NCI-H1417 treated with DMSO at 0.1 percent for 48 hours (cell line): ENCODE measurements around the gene CAMTA1.

Source experiments
- DNase-seq: peaks from one replicate; lab custom pipeline; 2025; lab: John Stamatoyannopoulos, UW

CAMTA1 gene

DNA sequence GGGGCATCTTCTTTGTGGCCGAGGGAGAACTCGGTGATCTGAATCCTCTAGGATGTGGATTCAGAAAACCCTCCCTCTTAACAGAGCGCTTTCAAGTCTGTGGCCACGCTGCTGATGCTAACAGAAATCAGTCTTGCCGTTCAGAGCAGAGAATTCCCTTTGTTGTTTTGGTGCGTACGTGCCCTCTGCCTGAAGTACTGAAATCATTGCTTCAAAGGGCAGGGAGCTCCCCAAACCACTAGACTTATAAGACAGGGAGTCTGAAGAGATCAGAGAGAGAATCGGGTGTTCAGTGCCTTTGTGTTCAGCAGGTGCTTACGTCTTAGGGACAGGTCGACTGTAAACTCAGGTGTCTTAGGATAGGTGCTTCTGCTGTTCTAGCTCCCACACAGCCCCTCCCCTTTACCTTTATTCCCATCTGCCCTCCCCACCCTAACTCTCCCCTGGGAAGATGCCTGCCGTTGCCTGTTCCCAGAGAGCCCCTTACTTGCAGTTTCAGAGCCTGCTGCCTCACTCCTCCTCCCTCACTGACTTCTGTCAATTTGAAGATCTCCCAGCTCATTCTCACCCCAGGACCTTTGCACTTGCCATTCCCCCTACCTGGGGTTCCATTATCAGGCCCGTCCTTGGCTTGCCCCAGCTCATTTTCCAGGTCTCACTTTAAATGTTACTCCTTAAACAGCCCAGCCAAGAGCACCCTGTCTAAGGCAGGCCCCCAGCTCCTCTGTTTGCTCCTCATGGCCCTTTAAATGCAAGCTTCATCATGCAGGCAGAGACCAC, 143.0 kb downstream of the CAMTA1 start:
- no peak for DNase-seq

DNA sequence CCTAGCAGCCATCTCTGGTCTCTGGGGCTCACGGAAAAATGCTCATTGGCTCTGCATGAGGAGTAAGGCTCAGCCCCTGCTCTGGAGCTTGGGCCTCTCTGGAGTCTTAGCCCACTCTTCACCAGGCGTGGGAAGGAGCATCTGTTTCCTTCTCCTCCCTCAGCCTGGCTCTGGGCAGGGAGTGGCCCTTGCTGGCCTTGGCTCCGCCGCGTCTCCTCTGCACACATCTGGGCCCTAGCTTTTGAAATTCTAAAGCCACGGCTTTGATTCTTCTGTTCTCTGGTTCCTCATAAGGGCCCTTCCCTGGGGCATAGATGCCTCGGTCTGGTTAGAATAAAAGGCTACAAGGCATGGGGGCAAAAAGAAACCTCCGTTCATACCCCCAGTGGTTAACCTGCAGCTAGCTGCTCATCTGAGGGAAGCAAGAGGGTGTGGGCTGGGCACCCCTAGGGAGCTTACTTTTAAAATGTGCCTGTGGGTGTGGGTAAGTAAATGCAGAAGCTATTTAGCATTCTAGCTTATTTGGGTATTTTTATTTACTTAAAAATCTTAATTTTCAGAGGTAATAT, 145.6 kb downstream of the CAMTA1 start:
- no peak for DNase-seq

DNA sequence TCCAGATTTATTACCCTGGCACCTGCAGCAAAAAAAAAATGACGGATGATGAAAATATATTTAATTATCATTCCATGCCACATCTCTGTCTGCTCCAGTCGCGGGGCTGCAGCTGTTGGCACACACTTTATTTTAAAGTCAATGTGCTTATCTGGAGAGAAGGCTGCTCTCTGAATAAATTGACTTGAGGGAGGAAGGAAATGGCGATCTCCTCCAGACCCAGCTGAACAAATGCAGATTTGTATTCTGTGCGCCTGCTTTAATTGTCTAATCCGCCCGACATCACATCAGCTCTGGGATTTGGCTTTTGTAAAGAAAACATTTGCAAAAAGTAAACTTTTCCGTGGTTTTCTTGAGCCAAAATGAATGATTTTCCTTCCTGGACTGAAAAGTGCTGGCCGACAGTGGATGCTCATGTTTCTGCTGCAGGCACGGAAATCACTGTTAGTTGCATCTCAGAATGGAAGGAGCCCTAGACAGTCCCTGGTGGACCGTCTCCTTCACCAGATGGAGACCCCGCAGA, 150.2 kb downstream of the CAMTA1 start:
- DNase-seq, result peak; percentile 45

DNA sequence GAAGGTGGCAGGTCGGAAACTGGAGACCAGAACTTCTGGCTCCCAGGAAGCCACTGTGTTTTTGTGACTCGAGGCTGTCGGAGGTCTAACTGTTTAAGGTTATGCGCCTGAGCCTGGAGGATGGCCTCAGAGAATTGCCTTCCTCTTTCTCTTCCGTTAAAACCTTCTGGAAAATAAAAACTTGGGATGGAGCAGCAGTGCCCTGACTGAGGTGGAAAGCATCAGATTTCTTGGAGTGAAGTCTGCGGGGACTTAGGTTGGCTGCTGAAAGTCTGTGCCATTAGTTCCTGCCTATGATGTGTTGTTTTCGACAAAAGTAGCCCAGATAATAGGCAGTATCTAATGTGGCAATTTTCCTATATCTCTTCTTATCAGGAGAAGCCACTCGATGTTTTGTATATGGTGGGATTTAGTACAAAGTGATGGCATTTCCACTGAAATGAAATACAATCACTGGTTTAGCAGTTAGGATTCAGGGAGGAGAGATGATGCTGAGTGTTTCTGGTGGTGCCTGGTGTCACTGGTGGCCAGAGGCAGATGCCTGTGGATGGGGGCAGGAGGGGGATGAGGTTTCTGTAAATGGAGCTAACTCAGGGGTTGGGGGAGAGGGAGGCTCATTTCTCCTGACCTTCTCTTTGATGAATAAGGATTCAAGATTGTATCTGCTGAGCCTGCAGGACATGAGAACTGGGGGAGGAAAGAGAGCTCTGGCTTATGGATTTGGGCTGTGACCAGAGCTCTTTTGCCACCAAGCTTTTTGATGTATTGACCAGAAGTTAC, 150.8 kb downstream of the CAMTA1 start:
- DNase-seq, result no peak

DNA sequence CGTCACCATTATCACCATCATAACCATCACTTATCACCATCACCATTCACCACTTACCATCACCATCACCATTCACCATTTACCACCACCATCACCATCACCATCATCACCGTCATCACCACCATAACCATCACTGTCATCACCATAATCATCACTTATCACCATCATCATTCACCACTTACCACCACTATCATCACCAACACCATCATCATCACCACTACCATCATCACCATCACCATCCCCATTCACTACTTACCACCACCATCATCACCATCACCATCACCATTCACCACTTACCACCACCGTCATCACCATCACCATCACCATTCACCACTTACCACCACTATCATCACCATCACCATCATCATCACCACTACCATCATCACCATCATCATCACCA, 151.8 kb downstream of the CAMTA1 start:
- no peak for DNase-seq

DNA sequence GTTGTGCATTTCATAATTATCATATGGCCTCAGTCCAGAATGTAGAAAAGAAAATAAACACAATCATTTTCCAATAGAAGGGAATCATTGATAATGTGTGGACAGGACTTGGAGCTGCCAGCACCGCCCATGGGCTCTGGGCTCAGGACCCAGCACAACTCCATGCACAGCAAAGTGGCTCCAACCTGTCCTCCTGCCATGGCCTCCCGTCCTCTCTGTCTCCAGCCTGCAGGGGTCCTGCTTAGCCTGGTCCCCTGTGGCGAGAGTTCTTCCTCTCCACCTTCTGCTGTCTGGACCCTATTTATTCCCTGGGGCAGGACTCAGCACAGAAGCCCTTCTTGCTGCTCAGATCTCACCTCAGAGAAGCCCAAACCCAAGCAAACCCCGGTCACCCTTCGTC, 154.1 kb downstream of the CAMTA1 start:
- no peak for DNase-seq

DNA sequence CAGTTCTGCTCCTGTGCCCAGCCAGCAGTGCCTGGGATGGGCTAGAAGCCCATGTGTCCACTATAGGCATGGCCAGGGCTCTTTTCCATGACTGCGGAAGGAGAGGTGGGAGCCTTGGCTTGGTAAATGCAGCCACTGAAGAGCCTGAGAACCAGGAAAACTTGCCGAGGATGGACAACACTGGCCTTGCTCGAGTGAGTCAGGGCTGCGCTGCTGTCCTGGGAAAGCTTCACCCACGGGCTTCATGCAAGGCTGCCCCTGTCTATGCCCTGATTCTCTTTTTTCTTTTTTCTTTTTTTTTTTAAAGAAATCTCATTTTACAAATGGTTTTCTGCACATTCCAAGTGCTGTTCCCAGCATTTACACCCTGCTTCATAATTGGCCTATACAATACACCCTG, 156.5 kb downstream of the CAMTA1 start:
- DNase-seq, result no peak

DNA sequence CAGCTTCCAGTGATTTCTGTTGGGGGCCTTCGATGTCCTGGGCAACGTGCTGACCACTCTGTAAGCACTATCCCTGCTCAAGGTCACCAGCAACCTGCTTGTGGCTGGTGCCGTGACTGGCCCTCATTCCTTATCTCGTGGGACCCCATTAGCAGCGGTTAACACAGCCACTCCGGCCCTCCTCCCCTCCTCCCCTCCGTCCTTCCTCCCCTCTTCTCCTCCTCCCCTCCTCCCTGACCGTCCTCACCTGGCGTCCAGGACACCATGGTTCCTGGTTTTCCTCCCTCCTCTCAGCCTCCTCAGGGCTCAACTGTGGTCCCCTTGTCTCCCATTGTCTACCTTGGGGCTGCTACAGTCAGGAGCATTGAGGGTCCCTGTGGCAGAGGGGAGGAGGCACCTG, 157.7 kb downstream of the CAMTA1 start:
- DNase-seq, result no peak

DNA sequence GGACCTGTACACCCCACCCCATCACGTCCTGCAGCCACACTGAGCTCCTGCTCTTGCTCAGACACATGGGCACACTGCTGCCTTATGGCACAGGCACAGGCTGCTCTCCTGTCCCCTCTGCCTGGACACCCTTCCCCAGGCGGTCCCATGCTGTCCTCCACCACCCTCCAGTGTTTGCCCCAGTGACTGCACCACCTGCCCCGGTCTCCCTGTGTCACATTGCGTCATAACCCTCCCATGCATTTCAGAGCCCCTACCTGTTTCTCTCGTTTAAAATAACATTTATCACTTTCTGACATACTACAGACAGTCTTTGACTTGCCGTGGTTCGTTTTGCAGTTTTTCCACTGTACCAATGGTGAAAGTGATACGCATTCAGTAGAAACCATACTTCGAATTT, 159.2 kb downstream of the CAMTA1 start:
- no peak for DNase-seq

DNA sequence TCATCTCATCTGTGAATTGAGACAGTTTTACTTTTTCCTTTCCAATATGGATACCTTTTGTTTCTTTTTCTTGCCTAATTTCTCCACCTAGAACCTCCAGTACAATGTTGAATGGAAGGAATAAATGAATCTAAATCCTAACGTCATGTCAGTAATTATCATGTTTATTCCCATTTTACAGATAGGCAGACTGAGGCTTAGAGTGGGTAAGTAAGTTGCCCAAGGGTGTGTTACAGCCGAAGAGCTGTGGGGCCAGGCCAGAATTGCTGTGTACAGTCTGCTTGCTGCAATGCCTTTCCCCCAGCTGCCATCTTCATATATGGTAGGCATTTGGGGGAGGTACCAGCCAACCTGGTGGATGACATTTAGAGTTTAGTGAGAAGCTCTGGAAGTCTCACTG, 162.7 kb downstream of the CAMTA1 start:
- no peak for DNase-seq

DNA sequence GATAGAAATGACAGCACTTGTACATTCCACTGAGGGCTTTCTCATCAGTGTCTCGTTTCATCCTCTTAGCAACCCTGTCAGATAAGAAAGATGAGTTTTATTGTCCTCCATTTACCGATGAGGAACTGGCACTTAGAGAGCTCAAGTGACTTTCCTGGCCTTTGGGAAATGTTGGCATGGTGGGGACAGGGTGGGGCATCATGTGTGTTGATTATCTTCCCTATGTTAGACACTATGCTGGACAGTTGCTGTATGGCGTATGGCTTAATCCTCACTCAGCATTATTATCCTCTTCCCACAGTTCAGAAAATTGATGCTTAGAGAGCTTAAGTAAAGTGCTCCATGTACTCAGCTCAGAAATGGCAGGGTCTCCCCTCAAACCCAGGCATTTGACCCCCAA, 163.2 kb downstream of the CAMTA1 start:
- DNase-seq, result no peak

DNA sequence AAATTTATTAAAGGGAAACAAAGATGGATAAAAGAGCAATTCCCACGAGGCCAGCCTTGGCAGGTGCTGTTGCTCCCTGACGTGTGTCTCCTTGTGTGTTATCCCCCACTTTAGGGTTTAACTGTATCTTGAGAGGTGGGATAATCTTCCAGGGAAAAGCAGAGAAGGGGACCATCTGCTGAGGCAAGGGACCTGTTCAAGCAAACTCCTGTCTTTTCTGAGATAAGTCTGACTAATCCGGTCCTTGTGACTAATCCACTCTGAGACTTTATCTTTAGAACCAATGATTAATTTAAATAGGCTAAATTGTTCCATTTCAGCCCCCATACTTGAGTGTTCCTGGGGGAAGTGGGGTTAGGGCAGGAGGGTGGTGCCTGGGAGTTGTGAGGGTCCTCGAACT, 163.6 kb downstream of the CAMTA1 start:
- DNase-seq, result no peak

DNA sequence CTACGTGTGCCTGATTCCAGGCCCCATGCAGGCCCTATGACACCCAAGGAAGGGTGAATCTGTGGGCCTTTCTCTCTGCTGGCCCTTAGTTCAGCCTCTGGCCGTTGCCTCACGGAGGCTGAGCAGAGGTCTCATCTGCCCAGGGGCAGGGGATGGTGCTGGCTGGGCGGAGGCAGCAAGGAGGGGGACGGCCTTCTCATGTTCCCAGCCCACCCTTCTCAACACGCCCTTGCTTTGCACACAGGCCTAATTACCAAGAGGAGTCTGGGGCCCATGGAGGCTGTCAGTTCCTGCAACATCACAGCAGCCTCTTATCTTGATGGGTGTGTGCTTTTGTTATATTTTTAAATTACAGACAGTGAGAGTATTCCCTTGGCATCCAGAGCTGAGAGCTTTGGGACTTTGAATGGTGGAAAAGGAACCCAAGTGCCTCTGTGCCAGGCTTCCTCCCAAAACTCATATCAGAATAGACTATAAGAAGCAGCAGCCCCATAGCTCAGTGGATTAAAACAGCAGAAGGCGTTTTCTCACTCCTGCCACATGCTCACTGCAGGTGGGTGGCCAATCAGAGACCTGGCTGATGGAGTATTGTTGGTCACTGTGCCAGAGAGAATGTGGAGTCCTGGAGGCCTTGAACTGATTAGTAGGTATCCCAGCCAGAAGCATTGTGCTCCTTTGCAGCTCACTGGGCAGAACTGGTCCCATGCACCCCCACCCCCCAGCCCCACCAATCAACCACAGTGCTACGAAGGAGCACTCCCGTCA, 164.9 kb downstream of the CAMTA1 start:
- DNase-seq, result no peak

DNA sequence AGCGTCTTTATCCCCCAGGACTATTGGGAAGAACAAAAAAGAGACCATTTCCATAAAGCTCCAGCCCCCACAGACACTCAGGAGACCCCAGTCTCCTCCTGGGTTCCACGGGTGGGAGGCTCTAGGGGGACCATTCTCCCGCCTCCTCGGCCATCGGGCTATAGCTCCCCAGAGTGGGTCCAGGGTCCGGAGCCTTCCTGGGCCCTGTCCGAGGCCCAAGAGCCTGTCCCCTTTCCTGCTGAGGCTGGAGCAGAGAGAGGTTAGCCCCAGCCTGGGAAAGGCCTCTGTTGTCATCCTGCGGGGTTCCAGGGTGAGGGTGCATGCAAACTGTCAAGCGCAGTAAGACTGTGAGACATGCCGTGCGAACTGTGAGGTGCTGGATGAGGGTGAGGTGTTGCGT, 166.3 kb downstream of the CAMTA1 start:
- DNase-seq, result no peak

DNA sequence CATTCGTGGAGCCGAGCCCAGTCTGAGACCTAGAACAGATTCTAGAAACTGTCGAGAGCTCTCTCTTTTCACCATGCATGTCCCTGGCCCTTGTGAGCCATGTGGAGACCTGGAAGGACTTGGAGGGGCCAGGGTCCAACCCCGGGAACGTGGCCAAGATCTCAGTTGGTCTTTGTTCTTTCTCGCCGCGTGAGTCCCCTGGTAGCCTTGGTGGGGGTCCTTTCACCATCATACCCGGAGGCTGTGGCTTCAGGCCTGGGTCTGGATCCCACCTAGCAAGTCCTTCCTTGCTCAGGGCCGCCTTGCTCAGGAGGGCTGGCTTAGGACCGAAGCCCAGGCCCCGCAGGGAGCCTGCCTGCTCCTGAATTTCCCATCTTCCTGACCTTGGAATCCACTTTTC, 168.0 kb downstream of the CAMTA1 start:
- DNase-seq, result no peak

DNA sequence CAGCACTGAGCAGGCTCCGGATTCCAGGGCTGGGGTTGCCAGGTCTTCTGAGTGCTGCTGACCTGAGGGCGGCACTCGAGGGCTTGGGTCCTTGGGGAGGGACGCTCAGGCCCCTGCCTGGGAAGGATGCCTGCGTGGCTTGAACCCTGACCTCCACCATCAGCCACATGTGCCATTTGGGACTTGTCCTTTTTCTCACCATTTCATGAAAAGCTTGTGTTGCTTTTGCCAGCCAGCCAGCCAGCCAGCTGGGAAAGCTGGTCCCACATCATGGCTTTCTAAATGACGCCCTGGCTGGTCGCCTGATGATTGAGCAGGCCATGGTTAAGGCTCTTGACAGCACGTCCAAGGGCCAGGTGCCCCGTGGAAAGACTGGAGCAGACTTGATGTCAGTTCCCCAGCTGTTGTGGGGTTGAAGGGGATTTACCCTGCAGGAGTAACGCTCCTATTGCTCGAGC, 168.7 kb downstream of the CAMTA1 start:
- no peak for DNase-seq

DNA sequence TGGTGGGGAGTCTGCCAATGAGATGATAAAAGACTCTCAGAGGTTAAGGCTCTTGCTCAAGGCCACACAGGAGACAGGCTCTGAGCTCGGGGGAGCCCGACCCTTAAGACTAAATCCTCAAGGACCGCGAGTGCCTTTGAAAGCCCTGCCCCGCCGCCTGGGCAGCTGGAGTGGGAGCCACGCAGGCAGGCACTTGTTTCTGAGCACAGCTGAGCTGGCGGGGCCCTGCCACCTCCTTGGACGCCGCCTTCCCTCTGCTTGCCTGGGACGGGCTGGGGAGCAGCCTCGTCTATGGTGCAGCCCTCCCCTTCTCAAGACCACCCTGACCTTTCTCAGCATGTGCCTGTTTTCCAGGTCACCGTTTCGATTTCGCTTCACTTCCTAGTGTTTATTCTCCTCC, 169.3 kb downstream of the CAMTA1 start:
- DNase-seq, result no peak

DNA sequence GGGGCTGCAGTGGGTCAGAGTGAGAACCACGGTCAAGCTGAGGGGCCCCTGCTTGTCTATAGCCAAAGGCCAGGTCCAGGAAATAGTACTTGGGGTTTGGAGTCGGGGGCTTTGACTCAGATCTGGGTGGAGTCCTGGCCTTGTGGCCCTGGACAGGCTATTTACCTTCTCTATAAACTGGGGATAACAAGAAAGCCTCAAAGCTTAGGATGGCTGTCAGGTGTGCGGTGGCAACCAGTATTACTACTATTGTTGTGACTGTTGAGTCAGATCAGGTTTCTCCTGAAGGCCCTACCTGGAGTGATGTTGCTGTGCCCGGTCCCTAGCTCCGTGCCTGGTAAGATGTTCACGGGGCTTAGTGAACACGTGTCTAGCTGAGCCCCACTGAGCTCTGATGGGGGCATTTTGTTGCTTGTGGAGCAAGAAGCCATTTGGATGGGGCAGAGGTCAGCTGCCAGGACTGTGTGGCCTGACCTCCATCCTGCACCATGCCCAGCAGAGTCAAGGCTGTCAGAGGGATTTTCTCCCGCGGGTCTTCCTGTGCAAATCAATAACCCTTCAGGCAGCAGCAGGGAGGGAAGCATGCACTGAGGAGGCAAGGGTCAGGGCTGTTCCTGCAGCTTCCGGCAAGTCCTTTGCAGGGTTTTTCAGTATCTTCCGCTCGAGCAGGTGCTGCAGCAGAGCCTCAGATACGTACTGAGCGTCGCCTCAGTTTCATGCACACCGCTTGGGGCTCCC, 170.3 kb downstream of the CAMTA1 start:
- no peak for DNase-seq

DNA sequence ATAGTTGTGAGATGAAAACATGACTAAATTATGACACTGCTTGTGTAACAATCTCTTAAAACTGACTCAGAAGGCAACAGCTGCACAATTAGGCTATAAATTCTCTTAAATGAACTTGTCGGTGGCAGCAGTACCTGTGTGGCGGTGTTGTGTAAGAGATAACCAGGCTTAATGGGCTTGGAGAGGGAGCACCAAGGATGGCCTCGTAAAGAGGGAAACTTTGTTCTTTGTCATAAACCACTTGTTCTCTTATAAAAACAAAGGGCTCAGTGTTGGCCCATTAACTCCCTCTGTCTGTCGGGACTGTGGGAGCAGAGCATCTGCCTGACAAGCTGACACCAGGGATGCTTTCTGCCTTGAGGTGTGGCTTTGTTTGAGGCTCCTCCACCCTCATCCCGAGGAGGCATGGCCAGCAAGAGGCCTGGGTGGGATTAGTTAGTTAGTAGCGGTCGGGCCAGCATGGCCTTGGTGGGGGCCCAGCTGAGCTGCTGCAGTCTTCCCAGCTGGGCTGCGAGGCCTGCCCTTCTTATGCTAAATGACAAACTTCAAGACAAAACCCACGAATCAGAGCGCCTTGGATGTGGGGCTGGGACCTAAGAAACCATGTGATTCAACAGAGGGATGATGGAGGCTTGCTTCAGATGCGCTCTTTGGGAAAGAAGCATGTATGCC, 171.4 kb downstream of the CAMTA1 start:
- DNase-seq, result peak; percentile 20

DNA sequence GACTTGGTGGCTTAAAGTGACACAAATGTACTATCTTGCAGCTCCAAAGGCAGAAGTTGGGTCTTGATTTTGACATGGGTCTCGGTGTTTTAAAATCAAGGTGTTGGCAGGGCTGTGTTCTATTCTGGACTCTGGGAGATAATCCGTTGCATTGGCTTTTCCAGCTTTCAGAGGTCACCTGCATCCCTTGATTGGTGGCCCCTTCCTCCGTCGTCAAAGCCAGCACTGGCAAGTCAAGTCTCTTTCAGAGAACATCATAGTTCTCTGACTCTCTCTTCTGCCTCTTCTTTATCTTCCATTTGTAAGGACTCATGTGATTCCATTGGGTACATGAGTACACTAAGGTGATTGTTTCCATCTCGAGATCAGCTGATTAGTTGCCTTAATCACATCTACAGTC, 172.1 kb downstream of the CAMTA1 start:
- DNase-seq, result no peak
